Measurements from ENCODE around the gene ADGRL3. TPM values are rescaled to one million over a fixed set of nuclear protein-coding genes. Genes with fewer than 3 reads are reported as not detected.

The ADGRL3 gene
- total RNA-seq, 4 donors from 2014 or later = 0.67 to 4.6 (median 1.6) TPM

DNA sequence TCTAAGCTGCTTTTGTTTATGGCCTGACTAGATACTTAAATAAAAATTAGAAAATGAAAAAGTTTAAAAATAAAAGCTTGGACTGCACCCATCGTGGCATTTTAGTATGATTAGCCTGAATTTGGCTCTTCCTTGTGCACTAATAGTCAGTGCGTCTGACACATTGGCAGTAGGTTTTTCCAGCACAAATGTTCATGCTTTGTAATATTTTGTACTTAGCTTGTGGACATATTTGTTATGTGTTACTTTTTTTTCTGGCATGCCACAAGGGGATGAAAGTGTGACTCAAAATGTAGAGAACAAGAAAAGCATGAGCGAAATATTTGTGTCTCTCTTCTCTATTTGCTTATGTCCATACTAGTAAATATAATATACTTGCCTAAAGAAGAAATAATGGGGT, 359.3 kb downstream of the ADGRL3 start:
- Histone ChIP-seq H3K27me3 (no peaks in the 10 kb centered on the region), H3K9me3 (no peaks in the 10 kb centered on the region), H3K4me3 (replicated peaks in 1 of 3) (no peak overlapping the region), H3K27ac (no peak overlapping the region), H3K4me1 (no peaks in the 10 kb centered on the region), H3K36me3 (no peaks in the 10 kb centered on the region)
- TF ChIP-seq POLR2A (IDR thresholded peaks at IDR 0.05) (no peak), CTCF (IDR thresholded peaks at IDR 0.05) (no peak)
- DNase-seq = no peak
- WGBS, 2 donors = 83 to 87% methylated on average over 3 of the region's 3 CpGs
- intact Hi-C loops (cut with DNase I) = no loop called here

GRCh38 chr4:61561028-61561427, 360.9 kb downstream of the ADGRL3 start:
- H3K36me3 ChIP-seq = no peaks in the 10 kb centered on the region

GRCh38 chr4:61571761-61572559, 371.8 kb downstream of the ADGRL3 start:
- no peak for DNase-seq
- no peaks in the 10 kb centered on the region for H3K4me1 ChIP-seq
- H3K36me3 ChIP-seq = no peaks in the 10 kb centered on the region
- no peaks in the 10 kb centered on the region for H3K27me3 ChIP-seq
- H3K27ac ChIP-seq = no peak overlapping the region
- no peaks in the 10 kb centered on the region for H3K9me3 ChIP-seq
- 81 to 89% methylated on average over 2 of the region's 2 CpGs for WGBS, 2 donors
- TF ChIP-seq CTCF (IDR thresholded peaks at IDR 0.05) (no peak), POLR2A (IDR thresholded peaks at IDR 0.05) (no peak)
- intact Hi-C loops (cut with DNase I) = no loop called here
- H3K4me3 ChIP-seq (replicated peaks in 1 of 3) = no peak overlapping the region

More at GRCh38 chr4:61561028-61561427, 360.9 kb downstream of the ADGRL3 start:
- no peak for DNase-seq
- no peak overlapping the region for H3K27ac ChIP-seq
- no peaks in the 10 kb centered on the region for H3K27me3 ChIP-seq
- no peak overlapping the region for H3K4me3 ChIP-seq (replicated peaks in 1 of 3)
- no peaks in the 10 kb centered on the region for H3K4me1 ChIP-seq
- TF ChIP-seq CTCF (IDR thresholded peaks at IDR 0.05) (no peak), POLR2A (IDR thresholded peaks at IDR 0.05) (no peak)
- no peaks in the 10 kb centered on the region for H3K9me3 ChIP-seq
- intact Hi-C loops (cut with DNase I) = no loop called here

DNA sequence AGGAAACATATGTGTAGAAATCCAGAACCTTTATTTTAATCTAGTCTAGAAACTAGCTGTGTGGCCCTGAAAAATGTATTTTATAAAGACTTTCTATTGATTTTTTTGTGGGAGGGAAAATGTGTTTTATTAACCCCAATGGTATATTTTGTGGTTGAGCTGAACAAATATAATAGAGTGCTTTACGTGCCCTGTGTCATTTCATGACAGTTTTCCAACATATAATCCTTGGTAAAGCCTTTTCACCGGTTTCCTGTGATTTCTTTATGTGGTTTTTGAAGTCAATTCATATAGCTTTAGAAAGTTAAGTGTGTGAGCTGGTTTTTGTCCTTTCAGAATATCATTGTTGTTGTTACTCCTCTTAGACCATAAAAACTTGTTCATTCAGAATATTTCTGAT, 375.7 kb downstream of the ADGRL3 start:
- intact Hi-C loops (cut with DNase I) = no loop called here
- no peak for DNase-seq
- no peak overlapping the region for H3K4me3 ChIP-seq (replicated peaks in 1 of 3)
- no peaks in the 10 kb centered on the region for H3K9me3 ChIP-seq
- H3K36me3 ChIP-seq = no peaks in the 10 kb centered on the region
- H3K27ac ChIP-seq = no peak overlapping the region
- 88 to 95% methylated on average over 2 of the region's 2 CpGs for WGBS, 2 donors
- H3K4me1 ChIP-seq = no peaks in the 10 kb centered on the region
- TF ChIP-seq CTCF (IDR thresholded peaks at IDR 0.05) (no peak), POLR2A (IDR thresholded peaks at IDR 0.05) (no peak)
- no peaks in the 10 kb centered on the region for H3K27me3 ChIP-seq

GRCh38 chr4:61579786-61580185, 379.7 kb downstream of the ADGRL3 start:
- no peak for DNase-seq
- 71 to 76% methylated on average over 1 of the region's 1 CpG for WGBS, 2 donors
- intact Hi-C loops (cut with DNase I) = no loop called here

More at GRCh38 chr4:61579786-61580185, 379.7 kb downstream of the ADGRL3 start:
- H3K9me3 ChIP-seq = no peaks in the 10 kb centered on the region
- no peak for TF ChIP-seq CTCF (IDR thresholded peaks at IDR 0.05)
- no peak for TF ChIP-seq POLR2A (IDR thresholded peaks at IDR 0.05)
- no peaks in the 10 kb centered on the region for H3K27me3 ChIP-seq
- H3K4me3 ChIP-seq (replicated peaks in 1 of 3) = no peak overlapping the region
- H3K27ac ChIP-seq = no peak overlapping the region
- H3K36me3 ChIP-seq = no peaks in the 10 kb centered on the region
- H3K4me1 ChIP-seq = no peaks in the 10 kb centered on the region

Data from thyroid gland (tissue), 4 donors.